MCF 10A (cell line): Measurements from ENCODE around the gene FOCAD. TPM values are rescaled to one million over a fixed set of nuclear protein-coding genes. Genes with fewer than 3 reads are reported as not detected.

Source experiments
- BruUV-seq: library from RNA; stranded (reverse); fragments of 400-500 nt; replicated peaks from 2 replicates; lab custom pipeline; 2021; lab: Mats Ljungman, UMichigan
- CTCF ChIA-PET: fragments of 300-600 bp; sonication (Branson Sonifier 250); formaldehyde crosslinking; extraction: SDS; loops from one replicate; lab custom pipeline; 2021; ENCODE audit warnings: antibody characterized with exemption, inconsistent platforms; lab: Yijun Ruan, JAX
- POLR2A ChIA-PET: fragments of 300-600, 350-650 bp; sonication (Branson Sonifier 250); formaldehyde crosslinking; extraction: SDS; loops from one replicate; lab custom pipeline; 2020; ENCODE audit warnings: antibody characterized with exemption, inconsistent platforms; lab: Yijun Ruan, JAX
- DNase-seq: peaks from one replicate; pipeline ENCODE4 v3.0.0-alpha.2; 2018; ENCODE audit not compliant: unreplicated experiment
- H3K27ac Mint-ChIP-seq: one replicate; pipeline ENCODE4 v1.8.0; 2022; ENCODE audit warnings: mild to moderate bottlenecking, low read depth, mixed read lengths; ENCODE audit not compliant: unreplicated experiment
- H3K27me3 Mint-ChIP-seq: one replicate; pipeline ENCODE4 v1.8.0; 2022; ENCODE audit warnings: mixed read lengths; ENCODE audit not compliant: insufficient read depth, unreplicated experiment
- H3K36me3 Mint-ChIP-seq: one replicate; pipeline ENCODE4 v1.8.0; 2022; ENCODE audit warnings: mild to moderate bottlenecking, moderate library complexity, mixed read lengths; ENCODE audit not compliant: insufficient read depth, unreplicated experiment
- H3K4me1 Mint-ChIP-seq: one replicate; pipeline ENCODE4 v1.8.0; 2022; ENCODE audit warnings: mixed read lengths; ENCODE audit not compliant: insufficient read depth, unreplicated experiment
- H3K4me3 Mint-ChIP-seq: one replicate; pipeline ENCODE4 v1.8.0; 2022; ENCODE audit warnings: mild to moderate bottlenecking, moderate library complexity, mixed read lengths; ENCODE audit not compliant: unreplicated experiment
- H3K9me3 Mint-ChIP-seq: one replicate; pipeline ENCODE4 v1.8.0; 2022; ENCODE audit warnings: mixed read lengths; ENCODE audit not compliant: unreplicated experiment
- intact Hi-C: fragments of 100-400 bp; cut with micrococcal nuclease; formaldehyde crosslinking; loops from 2 replicates; pipeline ENCODE4 v1.14.1; 2022
- total RNA-seq: library from RNA; stranded (reverse); gene quantifications from 2 replicates; pipeline ENCODE4 v1.2.3, GENCODE V29; 2022
- TF ChIP-seq, protein P1 (sequence below): fragments of 200-600 bp; IDR thresholded peaks from one replicate; pipeline ENCODE4 v1.8.0; 2022; ENCODE audit warnings: antibody characterized with exemption, mild to moderate bottlenecking; ENCODE audit not compliant: unreplicated experiment

The FOCAD gene
- total RNA-seq, 1 experiment from 2014 or later, result 20.7 TPM

DNA sequence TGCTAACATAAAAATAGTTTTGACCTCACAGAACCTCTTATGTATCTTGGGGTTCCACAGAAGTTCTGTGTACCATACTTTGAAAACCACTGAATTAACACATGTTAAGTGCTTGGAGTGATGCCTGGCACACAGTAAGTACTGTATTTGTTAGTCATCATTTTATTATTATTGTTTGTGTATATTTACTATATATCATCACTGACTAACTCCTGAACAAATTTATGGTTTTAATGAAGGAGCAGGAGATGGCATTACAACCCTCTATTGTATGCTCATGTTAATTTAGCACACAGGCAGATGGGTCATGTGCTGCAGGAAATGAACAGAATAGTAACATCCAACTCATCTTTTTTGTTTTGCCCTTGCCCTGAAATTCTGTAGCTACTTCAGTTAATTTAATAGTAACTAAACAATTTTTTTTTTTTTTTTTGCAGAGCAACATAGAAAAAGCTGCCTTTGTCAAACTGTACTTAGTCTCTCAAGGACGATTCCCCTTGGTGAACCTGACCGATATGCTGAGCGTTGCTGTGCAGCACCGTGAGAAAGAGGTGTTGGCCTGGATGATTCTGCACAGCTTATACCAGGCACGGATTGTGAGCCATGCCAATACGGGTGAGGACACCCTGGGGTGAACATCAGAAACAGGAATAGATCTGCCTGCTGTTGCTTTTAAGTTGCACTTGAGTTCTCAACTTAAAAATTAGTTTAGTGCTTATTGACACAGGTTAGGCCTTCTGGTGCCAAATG is 302.0 kb downstream of the FOCAD start:
- no peak for DNase-seq
- no TSS peak for BruUV-seq
- ChIA-PET POLR2A (no interaction called here), CTCF (interaction anchor here (0.6 to 0.7 kb wide), 2 partner anchors 948 to 1912 kb away, joined by 3 to 4 read pairs; no protein-coding TSS in a partner anchor)
- intact Hi-C loops, result loop anchor here (10.0 kb wide), 1 partner anchor 89 kb away; the partner anchor contains the start of gene IFNB1
- H3K9me3 Mint-ChIP-seq, result no peaks in the 10 kb centered on the region
- H3K4me3 Mint-ChIP-seq, result no peak overlapping the region
- H3K36me3 Mint-ChIP-seq, result peaks cover 12% of the 10 kb centered on the region
- TF ChIP-seq, protein P1, sequence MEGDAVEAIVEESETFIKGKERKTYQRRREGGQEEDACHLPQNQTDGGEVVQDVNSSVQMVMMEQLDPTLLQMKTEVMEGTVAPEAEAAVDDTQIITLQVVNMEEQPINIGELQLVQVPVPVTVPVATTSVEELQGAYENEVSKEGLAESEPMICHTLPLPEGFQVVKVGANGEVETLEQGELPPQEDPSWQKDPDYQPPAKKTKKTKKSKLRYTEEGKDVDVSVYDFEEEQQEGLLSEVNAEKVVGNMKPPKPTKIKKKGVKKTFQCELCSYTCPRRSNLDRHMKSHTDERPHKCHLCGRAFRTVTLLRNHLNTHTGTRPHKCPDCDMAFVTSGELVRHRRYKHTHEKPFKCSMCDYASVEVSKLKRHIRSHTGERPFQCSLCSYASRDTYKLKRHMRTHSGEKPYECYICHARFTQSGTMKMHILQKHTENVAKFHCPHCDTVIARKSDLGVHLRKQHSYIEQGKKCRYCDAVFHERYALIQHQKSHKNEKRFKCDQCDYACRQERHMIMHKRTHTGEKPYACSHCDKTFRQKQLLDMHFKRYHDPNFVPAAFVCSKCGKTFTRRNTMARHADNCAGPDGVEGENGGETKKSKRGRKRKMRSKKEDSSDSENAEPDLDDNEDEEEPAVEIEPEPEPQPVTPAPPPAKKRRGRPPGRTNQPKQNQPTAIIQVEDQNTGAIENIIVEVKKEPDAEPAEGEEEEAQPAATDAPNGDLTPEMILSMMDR, result no peak
- H3K27me3 Mint-ChIP-seq, result no peaks in the 10 kb centered on the region
- peaks cover 9% of the 10 kb centered on the region for H3K4me1 Mint-ChIP-seq
- no peak overlapping the region for H3K27ac Mint-ChIP-seq

DNA sequence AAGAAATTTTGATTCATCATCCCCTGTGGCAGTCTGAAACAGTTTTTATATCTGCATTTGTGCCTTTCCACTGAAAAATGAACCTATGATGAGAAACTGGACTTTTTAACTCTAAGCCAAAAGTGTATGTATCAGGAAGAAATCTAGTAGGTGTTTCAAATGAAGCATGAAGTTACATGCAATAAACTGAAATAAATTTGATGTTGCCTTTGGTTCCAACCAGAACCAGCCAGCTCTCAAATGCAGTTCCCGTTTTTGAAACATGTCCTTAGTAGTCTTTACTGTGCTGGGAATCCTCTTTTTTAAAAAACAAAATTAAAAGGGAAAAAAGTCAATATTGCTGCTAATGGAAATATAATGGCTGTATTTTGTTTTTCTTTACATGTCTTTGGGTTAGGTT is 303.5 kb downstream of the FOCAD start:
- POLR2A ChIA-PET, result no interaction called here
- peaks cover 12% of the 10 kb centered on the region for H3K36me3 Mint-ChIP-seq
- CTCF ChIA-PET, result no interaction called here
- TF ChIP-seq, protein P1, result no peak
- DNase-seq, result no peak
- no peak overlapping the region for H3K4me3 Mint-ChIP-seq
- H3K4me1 Mint-ChIP-seq, result no peaks in the 10 kb centered on the region
- H3K27ac Mint-ChIP-seq, result no peak overlapping the region
- H3K27me3 Mint-ChIP-seq, result no peaks in the 10 kb centered on the region
- intact Hi-C loops, result loop anchor here (10.0 kb wide), 1 partner anchor 87 kb away; the partner anchor contains the start of gene IFNB1
- no peaks in the 10 kb centered on the region for H3K9me3 Mint-ChIP-seq
- BruUV-seq, result no TSS peak

DNA sequence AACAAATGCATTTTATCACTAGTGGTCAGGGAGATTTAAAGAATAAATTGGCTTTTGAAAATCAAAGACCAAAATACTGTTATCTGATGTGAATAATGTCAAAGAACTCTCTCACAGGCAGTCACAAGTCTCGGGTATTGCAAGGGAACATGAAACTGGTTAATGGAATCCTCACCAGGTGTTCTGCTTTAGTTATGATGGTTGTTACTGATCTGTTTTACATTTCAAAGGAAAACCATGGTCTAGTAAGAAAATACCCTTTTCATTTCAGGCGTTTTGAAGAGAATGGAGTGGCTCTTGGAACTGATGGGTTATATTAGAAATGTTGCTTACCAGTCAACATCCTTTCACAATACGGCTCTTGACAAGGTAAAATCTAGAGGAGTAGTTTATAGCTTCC is 304.0 kb downstream of the FOCAD start:
- BruUV-seq, result no TSS peak
- POLR2A ChIA-PET, result interaction anchor here (1.2 kb wide), 1 partner anchor 108 kb away, joined by 5 read pairs; no protein-coding TSS in a partner anchor
- CTCF ChIA-PET, result no interaction called here
- no peaks in the 10 kb centered on the region for H3K4me1 Mint-ChIP-seq
- H3K27ac Mint-ChIP-seq, result no peak overlapping the region
- intact Hi-C loops, result loop anchor here (10.0 kb wide), 1 partner anchor 87 kb away; the partner anchor contains the start of gene IFNB1
- DNase-seq, result no peak
- H3K4me3 Mint-ChIP-seq, result no peak overlapping the region
- H3K27me3 Mint-ChIP-seq, result no peaks in the 10 kb centered on the region
- peaks cover 12% of the 10 kb centered on the region for H3K36me3 Mint-ChIP-seq
- TF ChIP-seq, protein P1, result no peak
- H3K9me3 Mint-ChIP-seq, result no peaks in the 10 kb centered on the region

DNA sequence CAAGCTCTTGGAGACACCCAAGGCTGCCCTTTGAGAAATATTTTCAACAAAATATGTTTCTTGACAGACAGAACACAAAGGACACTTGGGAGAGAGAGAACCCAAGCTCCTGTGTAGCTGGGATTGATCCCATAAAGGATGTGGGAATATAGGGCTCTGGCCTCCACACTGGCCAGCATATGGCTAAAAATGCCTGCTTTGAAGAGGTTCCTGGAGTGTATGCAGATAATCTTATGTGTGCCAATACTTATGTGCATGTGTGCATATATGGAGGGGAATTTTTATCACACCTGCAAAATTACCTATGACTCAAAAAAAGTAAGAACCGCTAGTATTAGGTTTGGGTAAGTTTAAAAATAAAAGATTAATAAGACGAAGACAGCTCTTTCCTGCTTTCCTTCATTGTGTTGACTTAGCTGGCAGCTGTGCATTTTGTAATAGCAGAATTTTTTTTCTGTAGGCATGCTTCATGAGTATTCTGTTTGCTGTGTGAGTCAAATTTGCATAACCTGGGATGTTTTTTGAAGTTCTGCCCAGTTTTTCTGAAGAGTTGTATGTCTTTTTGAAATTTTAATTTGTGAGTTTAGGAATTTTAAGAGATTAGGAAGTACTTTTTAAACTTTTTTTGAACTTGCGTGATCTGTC is 304.7 kb downstream of the FOCAD start:
- TF ChIP-seq, protein P1, result no peak

More for the DNA sequence above, 304.7 kb downstream of the FOCAD start:
- H3K9me3 Mint-ChIP-seq, result no peaks in the 10 kb centered on the region
- H3K4me1 Mint-ChIP-seq, result no peaks in the 10 kb centered on the region
- no peaks in the 10 kb centered on the region for H3K27me3 Mint-ChIP-seq
- peak overlapping the region; percentile 23 for H3K27ac Mint-ChIP-seq
- BruUV-seq, result no TSS peak
- peaks cover 12% of the 10 kb centered on the region for H3K36me3 Mint-ChIP-seq
- no peak overlapping the region for H3K4me3 Mint-ChIP-seq
- ChIA-PET POLR2A (interaction anchor here (1.2 kb wide), 1 partner anchor 107 kb away, joined by 5 read pairs; no protein-coding TSS in a partner anchor), CTCF (no interaction called here)
- DNase-seq, result peak; percentile 25
- intact Hi-C loops, result loop anchor here (10.0 kb wide), 1 partner anchor 86 kb away; the partner anchor contains the start of gene IFNB1
